ENCODE results near the gene THYN1.
A peak's percentile ranks its signal among the peaks of the same experiment; 100 is the strongest.
"Not testable (repeated sequence)": the region's sequence is repeated elsewhere in the genome, so short reads cannot be mapped to it uniquely, and the experiment has no call there.

THYN1 gene

DNA sequence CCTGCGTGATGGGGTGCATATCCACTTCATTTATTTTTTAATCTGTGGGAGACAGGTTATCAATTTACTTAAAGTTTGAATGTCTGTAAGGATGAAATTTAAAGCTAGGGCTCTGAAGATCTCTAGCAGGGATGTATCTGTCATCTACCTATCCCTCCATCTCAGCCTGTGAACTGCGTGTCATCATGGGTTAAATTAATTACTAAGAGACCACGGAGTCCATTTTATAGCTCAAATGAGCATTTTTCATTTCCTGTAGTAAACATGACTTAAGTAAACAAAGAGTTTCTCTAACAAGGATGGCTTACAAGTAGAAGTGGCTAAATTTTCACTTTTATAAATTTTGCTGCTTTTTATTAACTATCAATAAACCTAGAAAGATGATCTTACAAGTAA is 20.2 kb upstream of the THYN1 start:
- DNase-seq, result no peak

DNA sequence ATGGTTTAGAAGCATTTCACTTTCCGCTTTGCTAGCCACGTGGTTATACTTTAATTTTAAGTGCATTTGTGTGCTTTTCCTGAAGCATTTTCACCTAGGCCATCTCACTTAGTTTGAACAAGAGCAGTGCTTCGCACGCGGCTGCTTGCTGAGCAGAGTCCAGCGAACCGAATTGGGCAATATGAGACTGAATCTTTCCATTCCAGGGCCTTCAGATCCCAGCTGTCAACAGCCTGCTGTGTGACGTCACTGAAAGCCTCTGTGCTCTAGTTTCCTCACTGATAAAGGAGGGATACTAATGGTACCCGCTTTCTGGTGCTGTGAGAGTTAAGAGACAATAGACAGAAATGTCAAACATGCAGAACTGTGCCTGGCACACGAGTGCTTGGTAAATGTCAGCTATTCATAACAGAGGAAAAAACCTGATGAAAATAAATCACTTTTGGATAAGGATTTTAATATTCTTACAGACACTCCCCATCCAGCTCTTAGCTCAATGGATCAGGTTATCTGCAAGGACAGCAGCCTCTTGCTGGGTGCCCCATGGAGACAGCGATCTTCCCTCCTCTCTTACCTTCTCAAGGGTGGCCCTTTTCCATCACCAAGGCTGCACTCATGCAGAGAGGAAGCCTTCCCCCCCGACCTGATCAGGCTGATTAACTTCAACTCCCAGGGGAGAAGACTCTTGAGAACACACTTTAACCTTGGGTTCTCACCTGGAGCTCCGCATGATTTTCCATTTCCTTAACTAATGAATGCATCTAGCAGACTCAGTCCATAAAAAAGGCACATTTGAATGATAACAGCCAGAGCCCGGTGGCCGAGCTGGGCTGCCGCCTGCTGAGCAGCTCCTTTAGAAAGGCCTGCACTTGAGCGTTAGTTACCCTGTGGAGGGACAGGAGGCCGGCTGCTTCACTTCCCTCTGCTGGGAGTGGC is 19.5 kb upstream of the THYN1 start:
- DNase-seq, result no peak

DNA sequence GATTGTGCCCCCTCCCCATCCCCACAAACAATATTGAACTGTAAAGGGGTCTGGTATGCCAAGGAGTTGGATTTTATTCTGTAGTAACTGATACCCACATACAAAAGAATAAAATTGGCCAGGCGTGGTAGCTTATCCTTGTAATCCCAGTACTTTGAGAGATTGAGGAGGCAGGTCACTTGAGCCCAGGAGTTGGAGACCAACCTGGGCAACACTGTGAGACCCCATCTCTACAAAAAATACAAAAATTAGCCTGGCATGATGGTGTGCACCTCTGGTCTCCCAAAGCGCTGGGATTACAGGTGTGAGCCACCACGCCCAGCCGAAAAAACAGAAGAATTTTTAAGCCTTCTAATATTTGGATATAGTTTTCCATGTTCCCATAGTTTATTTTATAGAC is 18.8 kb upstream of the THYN1 start:
- no peak for DNase-seq

DNA sequence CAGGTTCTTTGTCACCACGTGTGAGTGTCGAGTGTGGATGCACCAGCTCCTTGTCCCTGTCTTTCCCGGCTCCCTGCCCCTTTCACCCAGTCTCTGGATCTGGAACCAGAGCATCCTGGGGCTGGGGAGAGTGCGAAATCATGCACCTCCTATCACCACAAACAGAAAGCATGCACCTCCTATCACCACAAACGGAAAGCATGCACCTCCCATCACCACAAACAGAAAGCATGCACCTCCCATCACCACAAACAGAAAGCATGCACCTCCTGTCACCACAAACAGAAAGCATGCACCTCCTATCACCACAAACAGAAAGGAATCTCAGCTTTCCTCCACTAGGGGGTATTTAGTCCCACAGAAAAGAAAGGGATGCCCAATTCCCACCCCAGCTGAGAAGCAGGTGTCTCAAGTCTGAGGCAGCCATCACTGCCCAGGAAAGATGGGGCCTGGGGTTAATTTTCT is 17.1 kb upstream of the THYN1 start:
- peak; percentile 36 for DNase-seq

DNA sequence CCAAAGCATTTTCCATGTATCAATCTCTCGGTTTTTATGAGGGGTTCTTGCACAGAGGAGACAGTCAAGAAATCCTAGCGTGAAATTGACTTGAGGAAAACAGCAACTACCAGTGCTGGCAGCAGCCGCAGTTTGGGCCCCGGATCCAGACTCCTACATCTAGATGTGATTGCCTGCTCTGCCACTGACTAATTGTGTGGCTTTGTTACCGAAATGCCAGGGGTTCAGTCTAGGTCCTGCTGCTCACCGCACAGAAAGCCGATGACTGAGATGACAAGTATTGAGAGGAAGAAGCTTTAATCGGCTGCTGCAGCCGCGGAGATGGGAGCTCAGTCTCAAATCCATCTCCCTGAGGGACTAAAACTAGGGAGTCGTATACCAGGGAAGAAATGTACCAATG is 14.8 kb upstream of the THYN1 start:
- DNase-seq, result no peak

DNA sequence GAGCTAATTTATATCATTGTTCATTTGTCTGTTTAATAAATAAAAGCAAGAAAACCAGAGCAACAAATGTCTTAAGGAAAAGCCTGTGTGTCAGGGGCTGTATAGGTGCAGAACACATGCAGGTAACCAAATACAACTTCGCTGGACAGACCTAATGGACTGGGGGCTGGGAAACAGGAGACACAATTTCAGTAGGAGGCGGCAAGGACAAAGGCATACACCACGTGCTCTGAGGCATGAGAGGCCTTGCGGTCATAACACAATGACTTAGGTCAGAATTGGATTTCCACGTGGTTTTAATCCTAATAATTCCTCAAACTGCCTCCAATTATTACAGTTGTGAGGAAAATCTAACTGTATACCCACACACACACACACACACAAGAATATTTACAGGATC is 14.3 kb upstream of the THYN1 start:
- DNase-seq, result no peak

DNA sequence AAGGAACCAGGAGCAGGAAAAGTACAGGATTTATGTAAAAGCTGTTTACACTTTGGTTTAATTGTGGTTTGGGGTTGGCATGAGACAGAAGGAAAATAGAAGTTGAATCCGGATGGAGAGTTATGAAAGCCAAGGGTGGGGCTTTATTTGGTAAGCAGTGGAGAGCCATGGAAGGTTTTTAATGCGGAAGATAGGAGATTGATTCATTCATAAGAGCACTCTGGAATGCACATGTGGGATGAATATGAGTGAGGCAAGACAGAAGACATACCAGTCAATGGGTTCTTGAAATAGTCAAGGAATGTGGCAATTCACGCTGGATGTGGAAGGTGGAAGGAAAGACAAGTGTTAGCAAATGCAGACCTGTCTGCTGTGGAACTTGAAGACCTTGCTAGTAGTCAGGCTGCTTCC is 13.7 kb upstream of the THYN1 start:
- no peak for DNase-seq

DNA sequence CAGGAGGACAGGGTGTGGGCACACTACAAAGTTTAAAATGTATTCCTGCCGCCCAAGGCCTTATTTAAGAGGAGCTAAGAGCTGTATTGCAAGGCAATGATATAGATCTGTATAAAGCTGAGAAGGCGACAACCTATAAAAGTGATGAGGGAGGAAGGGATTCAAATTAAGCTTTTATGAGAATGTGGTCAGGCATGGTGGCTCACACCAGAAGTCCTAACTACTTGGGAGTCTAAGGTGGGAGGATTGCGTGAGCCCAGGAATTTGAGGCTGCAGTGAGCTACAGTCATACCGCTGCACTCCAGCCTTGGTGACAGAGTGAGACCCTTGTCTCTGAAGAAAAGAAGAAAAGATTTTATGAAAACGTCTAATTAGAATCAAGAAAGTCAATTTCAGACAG is 13.3 kb upstream of the THYN1 start:
- DNase-seq, result no peak

DNA sequence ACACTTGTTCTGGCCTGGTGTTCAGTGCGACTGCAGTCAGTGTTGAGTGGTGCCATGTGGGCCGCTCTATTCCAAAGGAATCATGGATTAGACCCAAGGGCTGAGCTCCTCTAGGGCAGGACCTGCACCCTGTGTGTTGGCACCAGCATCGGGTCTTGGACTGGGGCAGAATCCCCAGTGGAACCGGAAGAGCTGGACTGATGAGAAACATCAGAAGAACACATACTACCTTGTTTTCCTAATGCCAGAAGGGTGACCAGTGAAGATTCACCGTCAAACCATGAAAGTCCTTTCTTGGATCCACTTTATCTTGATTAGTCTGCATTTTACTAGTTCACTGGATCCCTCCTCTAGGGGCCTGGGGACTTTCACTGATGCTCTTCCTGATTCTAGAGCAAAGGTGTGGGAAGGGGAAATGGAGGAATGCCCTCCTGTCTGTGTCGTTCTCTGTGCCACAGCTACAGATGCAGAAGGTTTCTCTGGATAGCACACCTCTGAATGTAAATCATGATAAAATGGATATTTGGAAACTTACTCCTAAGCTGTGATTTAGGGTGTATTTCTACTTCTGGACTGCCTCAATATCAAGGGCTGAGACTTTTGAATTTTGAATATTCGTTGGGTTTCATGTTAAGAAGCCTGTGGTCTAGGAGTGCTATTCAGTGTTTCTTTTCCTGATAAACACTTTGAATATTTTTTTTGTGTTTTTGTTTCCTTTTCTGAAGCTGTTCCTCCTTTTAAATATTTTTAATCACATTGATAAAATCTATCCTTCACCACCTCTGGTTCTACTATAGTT is 12.0 kb upstream of the THYN1 start:
- no peak for DNase-seq

DNA sequence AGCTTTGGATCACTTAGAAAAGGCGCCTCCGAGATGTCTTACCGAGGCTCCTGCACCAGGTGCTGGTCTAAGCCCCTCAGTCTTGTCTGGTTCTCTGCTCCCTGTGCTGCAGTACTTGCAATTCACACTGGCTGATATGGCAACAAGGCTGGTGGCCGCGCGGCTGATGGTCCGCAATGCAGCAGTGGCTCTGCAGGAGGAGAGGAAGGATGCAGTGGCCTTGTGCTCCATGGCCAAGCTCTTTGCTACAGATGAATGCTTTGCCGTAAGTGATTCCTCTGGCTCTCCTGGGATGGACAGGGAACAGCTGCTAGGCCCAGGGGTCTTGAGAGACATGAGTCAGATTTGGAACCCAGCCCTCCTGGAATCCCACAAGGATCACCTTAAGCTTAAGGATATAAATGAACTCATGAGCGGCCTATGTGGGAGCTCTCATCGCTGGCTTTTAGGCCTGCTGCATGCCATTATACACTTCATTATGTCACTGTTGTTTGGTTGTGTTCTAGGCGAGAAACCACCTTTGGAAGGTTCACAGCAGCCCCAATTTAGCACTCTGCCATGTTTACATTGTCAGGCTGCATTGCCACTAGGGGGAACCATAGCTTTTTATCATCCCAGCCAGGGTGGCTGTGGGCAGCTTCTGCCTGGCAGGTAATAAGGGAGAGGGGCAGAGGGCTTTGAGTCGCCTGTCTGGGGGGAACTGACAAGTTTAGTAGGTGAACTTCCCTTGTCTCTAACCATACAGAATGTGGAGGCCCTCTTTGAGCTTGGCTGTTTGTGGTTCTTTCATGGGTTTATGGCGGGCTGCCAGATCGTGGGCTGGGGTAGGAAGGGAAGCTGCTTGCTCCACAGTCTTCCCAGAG is 8.7 kb upstream of the THYN1 start:
- peak; percentile 76 for DNase-seq

DNA sequence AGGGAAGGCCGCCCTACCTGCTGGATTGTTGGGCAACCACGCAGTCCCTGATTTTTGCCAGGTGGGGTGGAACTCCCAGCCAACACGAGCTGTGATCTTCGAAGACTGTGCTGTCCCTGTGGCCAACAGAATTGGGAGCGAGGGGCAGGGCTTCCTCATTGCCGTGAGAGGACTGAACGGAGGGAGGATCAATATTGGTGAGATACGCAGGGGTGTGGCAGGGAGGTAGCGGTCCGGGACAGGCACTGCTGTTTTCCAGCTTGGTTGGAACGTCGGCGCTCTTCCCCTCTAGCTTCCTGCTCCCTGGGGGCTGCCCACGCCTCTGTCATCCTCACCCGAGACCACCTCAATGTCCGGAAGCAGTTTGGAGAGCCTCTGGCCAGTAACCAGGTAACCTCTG is 7.8 kb upstream of the THYN1 start:
- no peak for DNase-seq

DNA sequence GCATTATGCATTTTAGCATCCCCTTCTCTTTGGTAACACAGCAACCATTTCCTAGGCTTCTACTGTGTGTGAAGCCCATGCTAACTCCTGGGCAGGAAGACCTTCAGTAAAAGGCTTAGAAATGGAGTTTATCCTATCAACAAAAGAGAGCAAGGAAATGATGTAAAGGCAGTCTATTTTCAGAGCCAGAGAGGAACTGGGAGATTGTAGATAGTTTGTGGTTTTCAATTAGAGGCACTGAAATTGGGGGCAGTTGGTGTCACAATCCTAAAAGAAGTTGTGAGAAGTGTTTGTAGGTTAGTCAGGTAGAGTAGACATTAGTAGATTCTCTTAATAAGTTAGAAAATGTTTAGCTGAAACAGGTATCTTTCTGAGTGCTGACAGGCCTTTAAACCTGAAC is 7.4 kb upstream of the THYN1 start:
- DNase-seq, result peak; percentile 57

DNA sequence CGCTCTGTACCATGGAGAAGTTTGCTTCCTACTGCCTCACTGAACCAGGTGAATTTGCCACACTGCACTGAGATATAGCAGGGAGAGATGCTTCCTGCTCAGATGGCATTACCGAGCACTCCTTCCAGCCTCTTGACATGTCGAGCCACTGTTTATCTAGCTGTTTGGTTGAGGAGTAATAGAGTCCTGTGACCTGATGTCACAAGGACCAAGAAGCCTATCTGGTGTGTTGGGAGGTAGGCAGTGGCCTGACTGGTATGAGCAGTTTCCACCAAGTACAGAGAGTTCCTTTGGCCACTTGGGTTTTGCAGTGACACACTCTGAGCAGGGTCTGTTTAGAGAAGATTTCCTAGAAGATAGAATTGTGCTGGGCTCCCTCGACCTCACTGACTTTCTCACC is 5.4 kb upstream of the THYN1 start:
- DNase-seq, result no peak

DNA sequence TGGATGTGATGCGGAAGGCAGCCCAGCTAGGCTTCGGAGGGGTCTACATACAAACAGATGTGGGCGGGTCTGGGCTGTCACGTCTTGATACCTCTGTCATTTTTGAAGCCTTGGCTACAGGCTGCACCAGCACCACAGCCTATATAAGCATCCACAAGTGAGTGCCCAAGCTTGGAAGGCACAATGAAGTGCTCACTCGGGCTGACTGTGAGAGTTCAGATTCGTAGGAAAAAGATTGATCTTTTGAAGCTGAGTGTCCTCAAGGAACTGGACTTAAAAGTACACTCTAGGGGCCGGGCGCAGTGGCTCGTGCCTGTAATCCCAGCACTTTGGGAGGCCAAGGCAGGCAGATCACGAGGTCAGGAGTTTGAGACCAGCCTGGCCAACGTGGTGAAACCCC is 3.9 kb upstream of the THYN1 start:
- DNase-seq, result no peak

DNA sequence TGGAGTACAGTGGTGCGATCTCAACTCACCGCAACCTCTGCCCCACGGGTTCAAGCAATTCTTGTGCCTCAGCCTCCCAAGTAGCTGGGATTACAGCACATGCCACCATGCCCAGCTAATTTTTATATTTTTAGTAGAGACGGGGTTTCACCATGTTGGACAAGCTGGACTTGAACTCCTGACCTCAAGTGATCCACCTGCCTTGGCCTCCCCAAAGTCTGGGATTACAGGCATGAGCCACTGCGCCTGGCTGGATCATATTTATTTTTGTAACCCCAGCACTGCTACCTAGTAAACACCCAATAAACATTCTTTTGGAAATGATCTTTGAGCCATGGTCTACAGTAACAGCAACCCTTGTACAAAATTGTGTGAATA is 2.0 kb upstream of the THYN1 start:
- not testable (repeated sequence) for DNase-seq

DNA sequence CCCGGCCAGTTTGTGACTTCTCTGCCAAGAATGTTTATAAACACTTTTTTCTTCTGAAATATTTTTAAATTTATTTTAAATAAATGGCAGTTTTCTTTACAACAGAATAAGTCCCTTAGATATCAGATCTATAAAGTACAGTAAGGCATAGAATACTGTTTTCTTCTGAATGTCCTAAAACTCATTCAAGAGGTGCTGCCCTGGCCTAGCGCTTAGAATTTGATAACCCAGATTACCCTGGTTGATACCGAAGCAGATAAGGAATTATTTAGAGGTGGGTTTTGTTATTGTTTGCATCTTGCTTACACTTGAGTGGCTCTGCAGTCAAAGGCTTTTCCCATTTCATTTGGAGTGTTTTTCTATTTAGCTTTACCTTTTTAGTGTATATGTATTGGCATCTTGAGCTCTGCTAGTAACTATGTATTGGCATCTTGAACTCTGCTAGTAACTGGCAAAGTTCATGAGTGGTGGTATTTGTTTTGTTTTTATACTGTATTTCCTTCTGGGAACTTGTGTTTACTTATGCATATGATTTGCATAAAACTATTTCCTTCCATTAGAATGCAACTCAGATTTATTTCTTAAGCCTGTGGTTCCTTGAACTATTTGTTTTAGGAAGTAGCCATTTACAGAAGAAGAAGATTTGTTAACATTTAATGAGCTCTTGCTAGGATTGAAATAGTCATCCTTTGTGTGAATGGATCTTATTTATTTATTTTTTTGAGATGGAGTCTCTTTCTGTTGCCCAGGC is 1.5 kb upstream of the THYN1 start:
- no peak for DNase-seq

DNA sequence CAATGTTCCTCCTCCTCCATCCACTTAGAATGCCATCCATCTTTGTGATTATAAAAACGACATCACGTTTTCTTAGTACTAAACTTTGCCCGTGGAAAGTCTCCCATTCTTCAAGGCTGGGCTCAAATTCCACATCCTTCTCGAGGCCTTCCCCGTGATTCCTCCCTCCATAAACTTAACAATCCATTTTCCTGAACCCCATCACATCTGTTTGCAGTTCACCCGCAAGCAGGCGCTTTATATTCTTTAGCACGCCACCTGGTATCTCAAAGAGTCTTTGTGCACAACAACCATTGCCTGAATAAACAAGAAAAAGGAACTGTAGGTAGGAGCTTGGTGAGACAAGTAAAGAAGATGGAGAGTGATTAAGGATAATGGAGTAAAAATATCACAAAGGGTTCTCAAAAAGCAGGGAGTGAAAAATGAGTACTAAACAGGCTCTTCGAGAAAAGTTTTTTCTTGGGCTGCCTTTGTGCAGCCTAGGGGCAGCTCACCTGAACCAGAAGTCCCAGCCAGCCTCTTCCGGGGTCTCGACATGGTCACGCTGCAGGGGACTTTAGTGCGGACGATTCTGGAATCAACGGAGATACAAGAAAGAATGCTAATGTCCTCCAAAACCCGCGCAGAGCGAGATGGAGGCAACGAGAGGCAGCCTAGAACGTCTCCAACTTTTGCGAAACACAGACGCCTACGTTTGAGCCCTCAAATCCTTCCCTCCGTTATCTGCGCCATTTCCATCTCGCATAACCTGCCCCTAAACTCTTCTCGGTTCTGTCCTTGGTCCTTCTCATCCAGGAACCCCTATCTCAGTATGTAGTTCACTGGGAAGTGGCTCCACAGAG is 585 bp downstream of the THYN1 start:
- DNase-seq, result peak; percentile 64

DNA sequence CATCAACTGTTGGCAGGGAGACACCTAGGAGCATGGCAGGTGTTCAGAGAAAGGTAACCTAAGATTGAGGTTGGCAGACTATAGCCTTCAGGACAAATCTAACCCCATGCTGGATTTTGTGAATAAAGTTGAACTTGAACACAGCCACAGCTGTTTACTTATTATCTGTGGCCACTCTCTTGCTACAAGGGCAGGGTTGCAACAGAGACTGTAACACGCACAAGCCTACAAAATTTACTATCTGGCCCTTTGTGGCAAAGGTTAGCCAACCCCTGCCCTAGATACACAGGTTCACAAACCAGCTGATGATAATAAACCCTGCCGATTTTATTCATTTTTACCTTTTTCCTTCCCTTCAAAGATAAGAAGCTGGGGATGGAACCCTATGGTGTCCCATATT is 2.5 kb downstream of the THYN1 start:
- DNase-seq, result peak; percentile 48

DNA sequence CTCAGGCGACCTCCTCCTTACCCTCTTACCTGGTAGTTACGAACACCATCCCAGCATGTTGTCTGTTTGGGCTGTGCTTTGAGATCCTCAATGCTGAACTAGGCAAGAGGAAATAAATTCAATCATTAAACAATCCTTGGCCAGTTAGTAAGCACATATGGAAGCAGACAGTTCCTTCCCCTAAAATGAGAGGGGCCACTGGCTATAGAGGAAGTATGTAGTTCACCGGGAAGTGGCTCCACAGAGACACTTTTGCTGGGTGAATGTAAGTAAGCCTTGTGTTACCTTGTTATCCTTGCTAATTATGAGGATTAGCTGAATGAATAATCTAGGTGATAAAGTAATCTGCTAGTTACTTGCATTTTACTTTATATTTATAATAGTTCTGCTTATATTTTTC is 2.9 kb downstream of the THYN1 start:
- no peak for DNase-seq

DNA sequence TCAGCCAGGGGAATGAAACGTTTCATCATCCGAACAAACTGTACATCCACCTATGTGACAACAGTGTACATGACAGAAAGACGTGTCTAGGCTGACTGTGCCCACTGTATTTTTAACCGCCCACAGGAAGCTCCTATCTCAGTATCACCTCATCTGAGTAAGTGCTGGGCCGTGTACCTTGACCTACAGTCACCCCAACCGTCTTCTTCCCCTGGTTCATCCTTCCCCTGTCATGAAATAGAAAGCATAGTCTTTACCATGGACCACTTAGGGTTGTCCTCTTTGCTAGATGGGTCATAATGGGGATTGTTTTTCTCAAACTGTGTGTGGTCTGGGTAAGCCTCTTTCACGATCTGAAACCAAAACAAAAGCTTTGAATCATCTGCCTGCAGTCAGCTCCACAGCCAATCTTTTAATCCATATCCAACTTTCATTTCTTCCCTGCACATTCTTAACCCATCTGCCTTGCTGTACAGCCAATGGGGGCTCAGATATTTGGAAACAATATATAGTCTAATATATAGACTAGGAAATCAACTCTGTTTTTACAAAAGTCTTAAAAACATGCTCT is 4.2 kb downstream of the THYN1 start:
- DNase-seq, result no peak

DNA sequence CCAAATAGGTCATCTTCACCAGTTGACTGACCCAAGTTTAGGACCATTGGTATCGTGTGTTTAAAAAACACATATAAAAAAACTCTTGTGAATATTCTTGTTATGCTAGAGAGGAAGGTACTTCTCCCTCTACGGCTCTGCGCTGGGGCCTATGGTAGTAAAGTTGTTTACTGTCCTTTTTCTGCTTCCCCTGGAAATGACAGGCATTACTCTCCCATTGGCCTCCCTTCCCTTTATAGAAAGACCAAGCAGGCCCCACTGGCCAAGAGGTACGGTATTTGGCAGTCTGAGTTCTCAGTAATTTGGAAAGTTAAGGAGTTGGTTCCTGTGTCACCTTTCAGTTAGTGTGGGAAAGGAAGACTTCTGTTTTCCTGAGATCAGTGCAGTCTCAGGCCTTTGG is 6.5 kb downstream of the THYN1 start:
- DNase-seq, result no peak
